Vein endothelial cell (primary cell): ENCODE data around the gene FGD4. TPM values are rescaled to one million over a fixed set of nuclear protein-coding genes. Genes with fewer than 3 reads are reported as not detected.

ENCODE experiments used
- small RNA-seq: library from RNA; depleted of rRNA; stranded (forward); fragments of <200 nt; gene quantifications from one replicate; pipeline ENCODE3, GENCODE V24; 2012
- total RNA-seq: library from RNA; depleted of rRNA; stranded (reverse); fragments of >200 nt; gene quantifications from 2 replicates; pipeline ENCODE4 v1.2.3, GENCODE V29; 2012

The FGD4 gene
- 41.8 and 68.5 TPM in 2 replicates for total RNA-seq

DNA sequence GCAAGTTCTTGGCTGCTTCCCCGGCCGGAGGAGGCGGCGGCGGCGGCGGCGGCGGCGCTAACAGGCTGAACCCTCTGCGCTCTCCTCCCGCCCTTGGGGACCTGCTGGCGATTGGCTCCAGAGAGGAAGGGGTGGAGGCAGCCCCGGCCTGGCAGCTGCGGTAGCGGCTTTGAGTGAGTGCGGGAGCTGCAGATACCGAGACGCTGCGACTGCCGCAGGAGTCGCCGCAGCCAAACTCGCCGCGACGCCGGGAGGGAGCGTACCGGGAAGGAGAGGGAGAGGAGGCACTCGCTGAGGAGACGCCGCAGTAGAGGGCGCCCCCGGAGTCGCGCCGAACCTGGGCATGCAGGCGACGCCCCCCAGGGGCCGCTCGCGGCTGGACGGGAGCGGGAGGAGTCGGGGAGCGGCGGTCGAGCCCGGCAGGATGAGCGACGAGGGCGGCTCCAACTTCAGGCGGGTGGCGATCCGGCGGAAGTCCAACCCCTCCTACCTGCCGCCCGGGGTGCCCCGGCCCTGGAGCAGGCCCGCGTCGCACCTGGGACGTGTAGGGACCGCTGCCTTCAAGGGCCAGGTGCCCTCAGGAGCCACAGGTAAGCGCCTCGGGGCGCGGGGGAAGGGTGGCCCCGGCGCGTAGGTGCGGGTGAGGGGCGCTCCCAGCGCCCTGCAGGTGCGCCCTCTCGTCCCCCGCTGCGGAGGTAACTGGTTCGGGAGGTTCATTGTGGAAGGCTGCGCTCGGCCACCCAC lies at the start of gene FGD4:
FGD4 (plus strand) TSS at position 189 of the 744 bp plus-strand sequence.

DNA sequence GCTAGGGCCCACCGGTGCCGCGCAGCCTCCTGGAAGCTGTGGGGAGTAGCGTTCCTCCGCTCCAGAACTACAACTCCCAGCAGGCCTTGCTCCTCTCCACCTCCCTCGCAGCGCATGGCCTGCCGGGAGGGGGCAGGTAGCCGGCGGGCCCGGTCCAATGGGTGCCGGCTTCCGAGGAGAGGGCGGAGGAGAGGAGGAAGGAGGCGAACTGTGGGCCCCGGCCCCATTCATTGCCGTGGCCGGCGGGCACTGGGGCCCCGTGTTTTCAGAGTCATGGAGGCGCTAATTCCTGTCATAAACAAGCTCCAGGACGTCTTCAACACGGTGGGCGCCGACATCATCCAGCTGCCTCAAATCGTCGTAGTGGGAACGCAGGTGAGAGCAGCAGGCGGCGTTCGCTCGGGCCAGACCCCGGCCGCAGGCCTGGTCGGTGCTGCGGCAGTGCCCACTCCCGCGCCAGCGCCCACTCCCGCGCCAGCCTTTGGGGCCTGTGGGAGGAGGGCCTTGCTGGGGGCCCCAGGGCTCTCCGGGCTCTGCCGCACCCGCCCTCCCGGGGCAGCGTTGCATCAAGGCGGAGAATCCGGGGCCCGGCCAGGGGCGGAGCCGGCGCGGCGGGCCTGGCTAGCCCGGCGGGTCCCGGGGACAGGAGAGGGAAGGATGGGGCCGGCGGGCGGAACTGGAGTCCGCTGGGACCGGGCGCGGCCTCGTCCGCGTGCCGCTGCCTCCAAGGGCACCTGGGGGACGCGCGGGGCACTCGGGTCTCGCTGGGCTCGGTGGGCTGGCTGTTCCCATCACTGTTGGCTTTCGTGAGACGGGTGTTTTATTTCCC lies 279.9 kb downstream of the FGD4 start, which contains the start of gene DNM1L:
DNM1L (plus strand) TSS at position 211 of the 829 bp plus-strand sequence; CDS start at position 274, 63 bp downstream.

Small RNA genes lying within 50 kb of the gene (small RNA-seq; reads per million reads assigned to genes)
- gene RF00019, result not detected
- not detected for gene RNU6-494P
